ENCODE measurements around the gene TCF4. TPM values are rescaled to one million over a fixed set of nuclear protein-coding genes. Genes with fewer than 3 reads are reported as not detected.

TCF4 gene
- total RNA-seq, 1 donor from 2014 or later, result 56.8 TPM

DNA sequence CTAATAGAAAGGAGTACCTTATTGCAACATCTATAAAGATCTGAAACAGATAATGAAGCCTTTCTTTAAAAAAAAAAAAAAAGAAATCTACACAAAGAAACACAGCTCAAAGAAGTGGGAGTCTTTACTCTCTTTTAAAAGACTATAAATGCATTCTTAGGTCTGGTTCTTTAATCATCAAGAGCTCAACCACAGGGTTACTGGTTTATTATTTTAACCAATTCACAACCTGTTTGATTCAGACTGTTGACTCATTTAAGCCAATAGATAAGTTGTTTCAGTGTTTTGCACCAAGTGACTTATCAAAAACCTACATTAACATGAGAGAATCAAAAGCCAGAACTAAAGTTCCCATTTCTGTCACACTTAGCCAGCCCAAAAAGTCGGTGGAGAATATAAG lies 93.1 kb downstream of the TCF4 start:
- Mint-ChIP-seq H3K27ac (no peak overlapping the region), H3K27me3 (no peaks in the 10 kb centered on the region), H3K4me1 (ENCODE audit: low read depth) (peaks cover 13% of the 10 kb centered on the region), H3K9me3 (ENCODE audit: low read depth) (no peaks in the 10 kb centered on the region), H3K4me3 (ENCODE audit: low read depth) (no peak overlapping the region), H3K36me3 (ENCODE audit: insufficient read depth) (no peaks in the 10 kb centered on the region)
- TF ChIP-seq, protein P1, sequence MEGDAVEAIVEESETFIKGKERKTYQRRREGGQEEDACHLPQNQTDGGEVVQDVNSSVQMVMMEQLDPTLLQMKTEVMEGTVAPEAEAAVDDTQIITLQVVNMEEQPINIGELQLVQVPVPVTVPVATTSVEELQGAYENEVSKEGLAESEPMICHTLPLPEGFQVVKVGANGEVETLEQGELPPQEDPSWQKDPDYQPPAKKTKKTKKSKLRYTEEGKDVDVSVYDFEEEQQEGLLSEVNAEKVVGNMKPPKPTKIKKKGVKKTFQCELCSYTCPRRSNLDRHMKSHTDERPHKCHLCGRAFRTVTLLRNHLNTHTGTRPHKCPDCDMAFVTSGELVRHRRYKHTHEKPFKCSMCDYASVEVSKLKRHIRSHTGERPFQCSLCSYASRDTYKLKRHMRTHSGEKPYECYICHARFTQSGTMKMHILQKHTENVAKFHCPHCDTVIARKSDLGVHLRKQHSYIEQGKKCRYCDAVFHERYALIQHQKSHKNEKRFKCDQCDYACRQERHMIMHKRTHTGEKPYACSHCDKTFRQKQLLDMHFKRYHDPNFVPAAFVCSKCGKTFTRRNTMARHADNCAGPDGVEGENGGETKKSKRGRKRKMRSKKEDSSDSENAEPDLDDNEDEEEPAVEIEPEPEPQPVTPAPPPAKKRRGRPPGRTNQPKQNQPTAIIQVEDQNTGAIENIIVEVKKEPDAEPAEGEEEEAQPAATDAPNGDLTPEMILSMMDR (IDR thresholded peaks at IDR 0.05; ENCODE audit: unreplicated experiment), result no peak
- no peak for DNase-seq (ENCODE audit: low spot score, unreplicated experiment)

DNA sequence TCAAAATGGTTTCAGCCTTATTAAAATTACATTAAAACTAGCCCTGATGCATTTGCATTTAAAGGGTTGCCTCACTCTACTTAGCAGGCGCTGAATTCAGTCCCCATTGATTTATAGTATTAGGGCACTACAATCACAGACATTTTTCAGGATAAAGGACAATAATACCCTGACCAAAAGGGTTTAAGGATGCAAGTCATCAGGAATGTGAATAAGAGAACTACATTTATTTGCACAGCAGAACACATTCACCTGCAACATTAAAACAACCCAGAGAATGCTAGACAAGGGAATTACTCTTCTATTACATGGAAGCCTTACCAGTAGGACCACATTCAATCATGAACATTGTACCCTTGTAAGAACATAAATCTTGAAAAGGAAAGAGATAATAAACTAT lies 93.6 kb downstream of the TCF4 start:
- H3K4me3 Mint-ChIP-seq (ENCODE audit: low read depth), result no peak overlapping the region
- no peaks in the 10 kb centered on the region for H3K27me3 Mint-ChIP-seq
- TF ChIP-seq, protein P1 (IDR thresholded peaks at IDR 0.05; ENCODE audit: unreplicated experiment), result no peak
- no peaks in the 10 kb centered on the region for H3K9me3 Mint-ChIP-seq (ENCODE audit: low read depth)
- H3K4me1 Mint-ChIP-seq (ENCODE audit: low read depth), result peaks cover 13% of the 10 kb centered on the region
- H3K27ac Mint-ChIP-seq, result no peak overlapping the region
- H3K36me3 Mint-ChIP-seq (ENCODE audit: insufficient read depth), result no peaks in the 10 kb centered on the region
- DNase-seq (ENCODE audit: low spot score, unreplicated experiment), result no peak

DNA sequence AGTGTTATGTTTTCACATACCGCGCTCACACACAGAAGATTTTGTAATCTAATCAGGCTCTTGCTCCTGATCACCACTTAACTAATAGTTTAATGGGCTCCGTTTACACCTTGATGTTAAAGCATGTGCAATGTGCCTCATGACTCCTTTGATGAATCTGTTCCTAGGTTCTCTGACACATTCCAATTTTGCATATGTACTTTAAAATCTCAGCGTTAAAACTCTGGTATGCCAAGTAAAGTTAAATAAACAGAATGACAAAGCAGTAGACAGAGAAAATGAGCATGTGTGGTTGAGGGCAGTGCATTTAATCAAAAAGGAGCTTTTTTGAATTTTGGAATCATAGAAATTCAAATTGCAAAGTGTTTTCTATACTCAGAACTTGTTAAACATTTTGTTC lies 96.4 kb downstream of the TCF4 start:
- Mint-ChIP-seq H3K27me3 (no peaks in the 10 kb centered on the region), H3K27ac (no peak overlapping the region), H3K9me3 (ENCODE audit: low read depth) (no peaks in the 10 kb centered on the region), H3K36me3 (ENCODE audit: insufficient read depth) (no peaks in the 10 kb centered on the region), H3K4me3 (ENCODE audit: low read depth) (no peak overlapping the region), H3K4me1 (ENCODE audit: low read depth) (peaks cover 13% of the 10 kb centered on the region)
- TF ChIP-seq, protein P1 (IDR thresholded peaks at IDR 0.05; ENCODE audit: unreplicated experiment), result no peak
- DNase-seq (ENCODE audit: low spot score, unreplicated experiment), result no peak

DNA sequence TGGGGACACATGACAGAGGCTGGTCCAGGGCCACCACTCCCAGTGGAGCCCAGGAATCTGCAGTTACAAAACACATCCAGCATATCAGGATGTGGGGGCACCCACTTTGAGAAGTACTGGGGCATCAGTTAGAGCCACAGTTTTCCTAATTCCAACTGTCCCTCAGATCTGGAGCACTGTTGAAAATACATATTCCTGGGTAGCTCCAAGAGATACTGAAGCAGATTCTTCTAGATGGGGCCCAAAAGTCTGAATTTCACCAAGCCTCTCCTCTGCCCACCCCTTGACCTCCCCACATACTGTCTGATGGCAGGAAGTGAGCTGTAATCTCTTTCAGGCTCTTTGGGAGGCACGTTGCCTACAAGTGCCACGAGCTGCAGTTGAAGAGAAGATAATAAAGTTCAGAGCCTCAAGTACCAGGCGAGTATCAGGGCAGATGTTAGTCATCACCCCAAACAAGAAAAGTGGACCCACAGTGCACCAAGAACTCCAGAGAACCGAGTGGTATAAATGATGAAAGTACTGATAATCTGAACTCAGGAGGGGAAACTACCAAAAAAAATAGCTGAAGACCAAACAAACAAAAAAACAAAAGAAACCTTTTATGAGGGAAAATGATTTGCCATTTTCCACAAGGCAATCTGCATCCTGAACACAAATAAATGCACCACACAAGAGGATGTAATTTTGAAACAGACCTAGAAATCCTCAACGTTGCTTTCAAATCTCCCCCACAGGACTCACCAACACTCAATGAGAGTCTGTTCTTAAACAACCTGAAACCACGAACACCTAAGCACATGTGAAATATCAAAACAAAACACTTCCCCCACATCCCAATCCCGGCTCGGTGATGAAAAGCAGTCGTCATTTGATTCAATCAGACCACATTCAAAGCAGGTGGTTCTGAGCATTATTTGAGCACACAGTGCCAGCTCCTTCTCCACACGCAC lies 98.7 kb downstream of the TCF4 start:
- no peak overlapping the region for H3K27ac Mint-ChIP-seq
- no peaks in the 10 kb centered on the region for H3K9me3 Mint-ChIP-seq (ENCODE audit: low read depth)
- no peak overlapping the region for H3K4me3 Mint-ChIP-seq (ENCODE audit: low read depth)
- no peaks in the 10 kb centered on the region for H3K27me3 Mint-ChIP-seq
- no peak for DNase-seq (ENCODE audit: low spot score, unreplicated experiment)
- TF ChIP-seq, protein P1 (IDR thresholded peaks at IDR 0.05; ENCODE audit: unreplicated experiment), result no peak
- no peaks in the 10 kb centered on the region for H3K36me3 Mint-ChIP-seq (ENCODE audit: insufficient read depth)
- H3K4me1 Mint-ChIP-seq (ENCODE audit: low read depth), result peaks cover 13% of the 10 kb centered on the region

DNA sequence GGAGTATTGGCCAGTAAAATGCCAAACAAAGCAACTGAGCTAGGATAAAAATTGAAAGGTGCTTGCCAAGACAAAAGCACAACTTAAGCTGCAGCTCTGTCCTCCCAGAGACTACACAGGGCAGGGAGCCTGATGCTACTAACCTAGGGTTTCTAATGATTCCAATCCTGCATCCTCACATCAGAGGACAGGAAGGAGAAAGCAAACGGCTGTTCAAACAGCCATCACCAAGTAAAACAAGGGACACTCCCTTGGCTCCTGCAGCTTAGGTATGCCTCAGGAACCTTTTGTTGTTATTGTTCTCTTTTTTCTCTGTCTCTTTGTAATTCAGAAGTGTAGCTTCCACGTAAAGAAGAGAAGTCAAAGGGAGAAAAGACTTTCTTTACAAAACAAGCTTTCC lies 99.5 kb downstream of the TCF4 start:
- H3K4me3 Mint-ChIP-seq (ENCODE audit: low read depth), result no peak overlapping the region
- TF ChIP-seq, protein P1 (IDR thresholded peaks at IDR 0.05; ENCODE audit: unreplicated experiment), result no peak
- no peak overlapping the region for H3K27ac Mint-ChIP-seq
- no peaks in the 10 kb centered on the region for H3K36me3 Mint-ChIP-seq (ENCODE audit: insufficient read depth)
- no peaks in the 10 kb centered on the region for H3K27me3 Mint-ChIP-seq
- no peaks in the 10 kb centered on the region for H3K9me3 Mint-ChIP-seq (ENCODE audit: low read depth)
- H3K4me1 Mint-ChIP-seq (ENCODE audit: low read depth), result peaks cover 13% of the 10 kb centered on the region
- no peak for DNase-seq (ENCODE audit: low spot score, unreplicated experiment)
